ENCODE data around the gene RTL1. TPM values are rescaled to one million over a fixed set of nuclear protein-coding genes. Genes with fewer than 3 reads are reported as not detected.

RTL1 gene
- total and polyA plus RNA-seq, 2 donors (not counting 3 experiments of a cell fraction or from before 2014, with no cell fraction given) = not detected

- TF ChIP-seq, protein P1, sequence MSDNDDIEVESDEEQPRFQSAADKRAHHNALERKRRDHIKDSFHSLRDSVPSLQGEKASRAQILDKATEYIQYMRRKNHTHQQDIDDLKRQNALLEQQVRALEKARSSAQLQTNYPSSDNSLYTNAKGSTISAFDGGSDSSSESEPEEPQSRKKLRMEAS (IDR thresholded peaks at IDR 0.05; ENCODE audit: insufficient read depth, insufficient read length) = no peak
- TF ChIP-seq CTCF (IDR thresholded peaks at IDR 0.05; ENCODE audit: extremely low read depth in 1 of 2, insufficient read depth in 1 of 2, low read depth in 1 of 2, low read length in 2 of 2) (no peak), MYC (IDR thresholded peaks at IDR 0.05; ENCODE audit: low read depth, low read length) (no peak), POLR2A (IDR thresholded peaks at IDR 0.05; ENCODE audit: low read depth, low read length) (no peak), FOS (IDR thresholded peaks at IDR 0.05; ENCODE audit: borderline replicate concordance, insufficient read depth, low read length) (no peak), EZH2 (IDR thresholded peaks at IDR 0.05; ENCODE audit: borderline replicate concordance, low read depth, low read length, severe bottlenecking) (no peak), JUN (IDR thresholded peaks at IDR 0.05; ENCODE audit: borderline replicate concordance, insufficient read depth, insufficient read length, low read depth) (no peak)
- intact Hi-C loops (cut with micrococcal nuclease) (loop anchor here (5.0 kb wide), 1 partner anchor 508 kb away; no protein-coding TSS in a partner anchor), dilution Hi-C loops (cut with MboI; ENCODE audit: extremely low pct_ligation_motif_present, low sequenced_read_pairs) (no loop called here)
- DNase-seq (ENCODE audit: low read depth, low spot score) = no peak
- Histone ChIP-seq H3K4me3 (replicated peaks in 1 of 3; ENCODE audit: insufficient read depth in 1 of 3, low read depth in 1 of 3, low read length in 3 of 3) (no peak overlapping the region), H3K36me3 (ENCODE audit: control insufficient read depth in 2 of 2, extremely low read depth in 1 of 2, insufficient read depth in 2 of 2, low read length in 2 of 2) (peaks cover 0 to 6% of the 10 kb centered on the region in 2 experiments), H2AFZ (ENCODE audit: low read depth, low read length) (no peak overlapping the region), H3K4me1 (ENCODE audit: control insufficient read depth, extremely low read depth, insufficient read depth, low read length) (peaks cover 11% of the 10 kb centered on the region), H3K4me2 (ENCODE audit: insufficient read depth, low read length) (no peak overlapping the region), H3K9me3 (replicated peaks; ENCODE audit: control insufficient read depth, insufficient read depth, low read length) (no peaks in the 10 kb centered on the region), H3K9ac (replicated peaks; ENCODE audit: extremely low read depth, insufficient read depth, low read length) (no peak overlapping the region), H3K9me1 (replicated peaks; ENCODE audit: control insufficient read depth, extremely low read depth, insufficient read depth, low read length) (no peaks in the 10 kb centered on the region), H4K20me1 (replicated peaks; ENCODE audit: control insufficient read depth, extremely low read depth, insufficient read depth, low read length) (no peaks in the 10 kb centered on the region), H3K79me2 (ENCODE audit: control insufficient read depth, insufficient read depth, low read length) (no peaks in the 10 kb centered on the region), H3K27ac (ENCODE audit: insufficient read depth, low read depth, low read length) (no peak overlapping the region), H3K27me3 (ENCODE audit: control insufficient read depth in 2 of 2, insufficient read depth in 2 of 2, low read length in 2 of 2) (peaks cover 0 to 1% of the 10 kb centered on the region in 2 experiments)
- POLR2A ChIA-PET = no interaction called here
- BruUV-seq (replicated peaks) = no TSS peak
- no peak for FAIRE-seq
- CTCF ChIA-PET = no interaction called here
These were observed 8.1 kb downstream of the RTL1 start for GRCh38 chr14:100895411-100895810.

All from endothelial cell of umbilical vein (primary cell).